ENCODE results near the gene OGT. TPM values are rescaled to one million over a fixed set of nuclear protein-coding genes. Genes with fewer than 3 reads are reported as not detected.
A peak's percentile ranks its signal among the peaks of the same experiment; 100 is the strongest.

OGT gene
- total and polyA plus RNA-seq, 8 donors: 117 to 325 (median 277) TPM

DNA sequence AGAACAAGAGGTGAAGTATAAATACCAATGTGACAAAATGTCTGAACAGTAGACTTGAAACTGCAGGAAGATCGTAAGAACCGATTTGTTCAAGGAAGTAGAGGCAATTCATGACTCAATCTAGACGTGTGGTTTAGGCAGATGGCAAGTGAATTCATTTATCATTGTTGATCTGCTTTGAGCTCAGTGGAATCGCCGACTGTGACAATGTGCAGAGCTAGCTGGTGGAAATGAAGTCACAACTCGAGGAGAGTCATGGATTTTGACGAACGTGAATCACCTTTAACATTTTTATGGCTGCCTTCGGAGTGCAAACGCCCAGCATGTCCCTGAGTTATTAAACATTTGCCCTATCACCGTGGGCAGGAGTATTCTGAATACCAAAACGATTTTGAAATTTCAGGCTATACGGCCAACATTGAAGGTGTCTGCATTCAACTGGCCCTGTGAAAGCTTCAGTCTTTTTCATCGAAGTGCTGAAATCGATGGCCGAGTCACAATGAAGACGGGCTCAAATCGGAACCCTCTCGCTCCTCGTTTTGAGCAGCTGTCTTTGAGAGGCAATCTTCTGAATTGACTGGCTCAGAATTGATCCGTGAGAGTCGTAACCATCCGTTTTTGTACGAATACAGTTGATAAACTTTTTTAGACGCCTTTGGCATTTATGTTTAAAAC lies 689 bp upstream of the OGT start:
- intact Hi-C loops (cut with DNase I): no loop called here
- ATAC-seq (peak; percentile 7), DNase-seq (no peak)

DNA sequence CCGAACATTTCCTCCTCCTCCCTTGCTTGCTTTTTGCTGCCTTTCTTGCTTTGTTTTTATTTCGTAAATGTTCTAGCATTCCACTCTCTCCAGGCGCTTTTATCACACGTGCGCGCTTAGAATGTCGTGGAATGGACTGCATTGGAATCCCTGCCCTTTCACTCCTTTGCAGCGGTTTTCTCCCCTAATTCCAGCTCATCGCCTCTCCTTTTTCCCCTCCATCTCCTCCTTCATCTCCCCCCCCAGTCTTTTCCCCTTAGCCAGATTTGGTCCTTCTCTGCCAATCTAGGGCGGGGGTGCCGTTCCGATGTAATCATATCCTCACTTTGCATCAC lies 579 bp downstream of the OGT start:
- H3K4me3 ChIP-seq: peak overlapping the region; percentile 46 to 71
- no peak for TF ChIP-seq CTCF (IDR thresholded peaks at IDR 0.05)
- DNase-seq (no peak), ATAC-seq (no peak)
- H3K4me1 ChIP-seq: peaks cover 0 to 31% of the 10 kb centered on the region in 2 donors
- intact Hi-C loops (cut with DNase I): no loop called here
- no peaks in the 10 kb centered on the region for H3K36me3 ChIP-seq
- no peaks in the 10 kb centered on the region for H3K27me3 ChIP-seq
- peak overlapping the region; percentile 86 to 92 for H3K27ac ChIP-seq
- H3K9me3 ChIP-seq: no peaks in the 10 kb centered on the region

More for the DNA sequence above, 689 bp upstream of the OGT start:
- Histone ChIP-seq H3K27me3 (no peaks in the 10 kb centered on the region), H3K36me3 (no peaks in the 10 kb centered on the region), H3K4me1 (peaks cover 0 to 18% of the 10 kb centered on the region in 2 donors), H3K27ac (peak overlapping the region; percentile 86 to 92), H3K4me3 (peak overlapping the region; percentile 17 to 71), H3K9me3 (no peaks in the 10 kb centered on the region)
- no peak for TF ChIP-seq CTCF (IDR thresholded peaks at IDR 0.05)

DNA sequence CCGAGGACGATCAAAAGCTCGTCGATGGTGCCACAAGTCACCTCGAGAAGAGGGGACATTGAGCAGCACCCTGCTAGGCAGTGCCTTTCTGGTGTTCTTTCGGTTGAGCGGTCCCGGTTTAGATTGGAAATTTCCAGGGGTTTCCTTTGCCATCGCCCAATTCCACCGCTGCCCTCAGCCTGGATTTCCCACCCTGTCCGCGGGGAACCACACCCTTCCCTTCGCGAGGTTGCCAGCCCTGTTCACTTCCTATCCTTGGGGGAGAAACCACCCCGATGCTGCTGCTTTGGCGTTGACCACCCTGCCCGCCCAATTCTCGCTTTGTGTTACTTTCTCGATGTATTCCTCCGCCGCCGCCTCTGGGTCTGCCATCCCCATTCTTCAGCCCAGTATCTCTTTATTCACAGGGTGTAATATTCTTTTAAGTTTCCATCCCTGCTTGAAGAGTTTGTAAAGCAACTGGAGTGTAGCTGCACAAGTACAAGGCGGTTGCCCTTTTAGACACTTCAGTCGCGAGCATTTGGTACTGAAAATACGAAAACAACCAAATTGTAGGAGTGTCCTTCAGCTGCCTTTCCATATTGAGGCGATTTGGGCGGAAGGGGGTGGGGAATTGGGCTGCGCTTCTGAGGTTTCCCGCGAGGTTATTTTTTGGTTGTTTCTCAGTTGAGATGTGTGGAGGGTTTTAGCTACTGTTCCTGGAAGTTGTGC lies 1.1 kb downstream of the OGT start:
- Histone ChIP-seq H3K27ac (peak overlapping the region; percentile 86 to 92), H3K9me3 (no peaks in the 10 kb centered on the region), H3K4me3 (peak overlapping the region; percentile 46 to 71), H3K4me1 (peaks cover 0 to 36% of the 10 kb centered on the region in 2 donors), H3K36me3 (no peaks in the 10 kb centered on the region), H3K27me3 (no peaks in the 10 kb centered on the region)
- intact Hi-C loops (cut with DNase I): no loop called here
- ATAC-seq (peak; percentile 38), DNase-seq (peak; percentile 35 to 72 (median 45))
- TF ChIP-seq CTCF (IDR thresholded peaks at IDR 0.05): no peak

GRCh38 chrX:71534773-71535544 lies 2.1 kb downstream of the OGT start:
- intact Hi-C loops (cut with DNase I): no loop called here
- ATAC-seq: no peak
- H3K4me3 ChIP-seq: peak overlapping the region; percentile 46 to 71

More at GRCh38 chrX:71534773-71535544, 2.1 kb downstream of the OGT start:
- peaks cover 0 to 45% of the 10 kb centered on the region in 2 donors for H3K4me1 ChIP-seq
- H3K27me3 ChIP-seq: no peaks in the 10 kb centered on the region
- no peak for TF ChIP-seq CTCF (IDR thresholded peaks at IDR 0.05)
- peak overlapping the region; percentile 86 to 92 for H3K27ac ChIP-seq
- H3K36me3 ChIP-seq: no peaks in the 10 kb centered on the region
- H3K9me3 ChIP-seq: no peaks in the 10 kb centered on the region
- no peak for DNase-seq
